Left ventricle myocardium inferior (tissue), 1 donor: ENCODE results near the gene TGFBR1. TPM values are rescaled to one million over a fixed set of nuclear protein-coding genes. Genes with fewer than 3 reads are reported as not detected.

Source experiments
- DNase-seq: peaks from one replicate; pipeline ENCODE4 v3.0.0-alpha.2; 2020
- H3K27ac ChIP-seq: fragments of 200-600 bp; replicated peaks from 2 replicates; pipeline ENCODE4 v1.8.0; 2021
- H3K27me3 ChIP-seq: fragments of 200-600 bp; 2 replicates; pipeline ENCODE4 v1.8.0; 2021; ENCODE audit warnings: low read depth
- H3K36me3 ChIP-seq: fragments of 200-600 bp; 2 replicates; pipeline ENCODE4 v1.8.0; 2021
- H3K4me1 ChIP-seq: fragments of 200-600 bp; 2 replicates; pipeline ENCODE4 v1.8.0; 2021
- H3K4me3 ChIP-seq: fragments of 200-600 bp; 2 replicates; pipeline ENCODE4 v1.8.0; 2021; ENCODE audit warnings: mild to moderate bottlenecking, moderate library complexity
- H3K9me3 ChIP-seq: fragments of 200-600 bp; replicated peaks from 2 replicates; pipeline ENCODE4 v1.8.0; 2021
- intact Hi-C: fragments of 100-400 bp; cut with micrococcal nuclease; formaldehyde crosslinking; loops from one replicate; pipeline ENCODE4 v1.11.0; 2022
- total RNA-seq: library from RNA; stranded (reverse); fragmentation: NEBNext Ultra II Directional; extraction: Animal tissue kit (Norgen Biotek cat#: 25700); gene quantifications from one replicate; pipeline ENCODE4 v1.2.1, GENCODE V29; 2021
- TF ChIP-seq, protein P1 (sequence below): fragments of 200-600 bp; IDR thresholded peaks from 2 replicates; pipeline ENCODE4 v1.8.0; 2021; ENCODE audit warnings: antibody characterized with exemption, mild to moderate bottlenecking, borderline replicate concordance
- donor health status: DM: no; HTN: yes; CAD: no; lungs with severe emphysema.

TGFBR1 gene
- total RNA-seq, 1 donor from 2014 or later: 12.3 TPM

DNA sequence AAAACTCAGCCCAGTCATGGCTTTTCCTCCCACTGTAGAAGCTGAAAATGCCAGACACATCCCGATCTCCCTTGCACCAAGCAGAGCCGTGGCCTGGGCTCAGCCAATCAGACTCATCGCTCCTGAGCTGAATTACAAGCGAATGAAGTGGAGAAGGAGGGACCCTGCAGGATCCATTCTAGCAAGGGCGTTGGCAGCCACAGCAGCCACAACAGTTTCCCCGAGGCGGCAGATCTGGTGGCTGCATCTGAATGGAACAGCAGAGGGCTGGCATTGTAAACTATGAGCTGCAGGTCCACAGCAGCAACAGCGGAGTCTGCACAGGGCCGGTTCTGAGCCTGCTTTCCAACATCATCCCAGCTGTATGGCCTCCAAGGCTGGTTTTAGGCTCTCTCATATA lies 93.1 kb downstream of the TGFBR1 start:
- Histone ChIP-seq H3K27me3 (no peaks in the 10 kb centered on the region), H3K9me3 (no peaks in the 10 kb centered on the region), H3K27ac (no peak overlapping the region), H3K4me1 (no peaks in the 10 kb centered on the region), H3K36me3 (no peaks in the 10 kb centered on the region), H3K4me3 (no peak overlapping the region)
- intact Hi-C loops: no loop called here
- DNase-seq: no peak
- TF ChIP-seq, protein P1, sequence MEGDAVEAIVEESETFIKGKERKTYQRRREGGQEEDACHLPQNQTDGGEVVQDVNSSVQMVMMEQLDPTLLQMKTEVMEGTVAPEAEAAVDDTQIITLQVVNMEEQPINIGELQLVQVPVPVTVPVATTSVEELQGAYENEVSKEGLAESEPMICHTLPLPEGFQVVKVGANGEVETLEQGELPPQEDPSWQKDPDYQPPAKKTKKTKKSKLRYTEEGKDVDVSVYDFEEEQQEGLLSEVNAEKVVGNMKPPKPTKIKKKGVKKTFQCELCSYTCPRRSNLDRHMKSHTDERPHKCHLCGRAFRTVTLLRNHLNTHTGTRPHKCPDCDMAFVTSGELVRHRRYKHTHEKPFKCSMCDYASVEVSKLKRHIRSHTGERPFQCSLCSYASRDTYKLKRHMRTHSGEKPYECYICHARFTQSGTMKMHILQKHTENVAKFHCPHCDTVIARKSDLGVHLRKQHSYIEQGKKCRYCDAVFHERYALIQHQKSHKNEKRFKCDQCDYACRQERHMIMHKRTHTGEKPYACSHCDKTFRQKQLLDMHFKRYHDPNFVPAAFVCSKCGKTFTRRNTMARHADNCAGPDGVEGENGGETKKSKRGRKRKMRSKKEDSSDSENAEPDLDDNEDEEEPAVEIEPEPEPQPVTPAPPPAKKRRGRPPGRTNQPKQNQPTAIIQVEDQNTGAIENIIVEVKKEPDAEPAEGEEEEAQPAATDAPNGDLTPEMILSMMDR: no peak

DNA sequence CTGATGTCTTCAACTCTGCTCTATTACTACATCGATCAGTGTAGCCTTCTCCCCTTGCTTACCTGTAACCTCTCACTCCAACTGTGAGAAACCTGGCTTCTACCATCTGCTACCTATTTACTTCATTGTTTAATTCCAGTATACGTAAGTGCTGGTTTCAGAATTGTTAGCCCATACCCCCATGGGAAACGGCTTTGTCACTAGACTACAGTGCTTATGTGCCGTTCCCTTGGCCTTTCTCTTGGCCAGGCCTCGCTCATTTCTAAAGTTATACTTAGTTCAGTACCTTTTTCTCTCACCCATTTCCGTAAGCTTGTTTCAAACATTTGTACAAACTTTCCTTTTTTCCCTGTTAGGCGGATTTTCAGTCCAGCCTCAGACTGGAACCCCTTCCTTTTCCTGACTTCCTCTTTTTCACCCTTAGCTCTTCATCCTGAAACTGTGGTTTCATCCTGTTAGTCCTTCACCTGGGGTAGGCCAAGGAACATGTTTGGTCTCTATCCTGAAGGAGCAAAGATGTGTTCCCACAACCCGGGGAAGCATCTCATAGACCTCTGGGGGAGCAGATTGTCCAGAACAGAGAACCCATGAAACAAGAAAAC lies 95.1 kb downstream of the TGFBR1 start:
- TF ChIP-seq, protein P1: no peak
- no peaks in the 10 kb centered on the region for H3K9me3 ChIP-seq

DNA sequence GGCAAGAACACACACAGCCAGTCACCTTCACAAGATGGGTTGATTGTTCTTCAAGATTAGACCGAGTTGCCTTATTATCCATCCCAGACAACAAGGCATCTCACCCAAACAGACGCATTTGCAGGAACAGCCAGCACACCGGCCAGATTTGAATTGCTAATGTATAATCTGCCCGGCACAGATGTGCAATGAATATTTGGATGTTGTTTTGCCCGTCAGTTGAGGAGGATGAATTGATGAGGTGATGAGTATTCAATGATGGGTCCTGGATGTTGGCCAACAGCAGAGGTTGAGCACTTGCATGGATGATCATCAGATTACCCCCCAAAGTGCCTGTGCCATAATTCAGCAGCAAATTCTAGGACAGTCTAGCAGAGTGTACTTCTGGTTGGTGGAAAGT lies 96.7 kb downstream of the TGFBR1 start:
- Histone ChIP-seq H3K9me3 (no peaks in the 10 kb centered on the region), H3K4me3 (no peak overlapping the region), H3K4me1 (no peaks in the 10 kb centered on the region), H3K27ac (no peak overlapping the region), H3K36me3 (no peaks in the 10 kb centered on the region), H3K27me3 (no peaks in the 10 kb centered on the region)
- TF ChIP-seq, protein P1: no peak
- no peak for DNase-seq
- intact Hi-C loops: no loop called here

More for the DNA sequence above, 95.1 kb downstream of the TGFBR1 start:
- no peaks in the 10 kb centered on the region for H3K4me1 ChIP-seq
- H3K36me3 ChIP-seq: no peaks in the 10 kb centered on the region
- H3K27me3 ChIP-seq: no peaks in the 10 kb centered on the region
- intact Hi-C loops: no loop called here
- no peak for DNase-seq
- H3K27ac ChIP-seq: no peak overlapping the region
- H3K4me3 ChIP-seq: no peak overlapping the region

Other genes starting within 250 kb of the TGFBR1 start
- gene COL15A1, start 161.2 kb upstream of the TGFBR1 start, total RNA-seq: 45.4 TPM
- gene ALG2, start 116.8 kb downstream of the TGFBR1 start, total RNA-seq: 14.8 TPM
- 39.8 TPM for gene SEC61B, start 117.2 kb downstream of the TGFBR1 start, total RNA-seq